SK-N-MC (cell line): Measurements from ENCODE around the gene DDX51.
A peak's percentile ranks its signal among the peaks of the same experiment; 100 is the strongest.

ENCODE experiments used
- EZH2 ChIP-seq: fragments of 200-600 bp; sonication (generic); IDR thresholded peaks from one replicate; pipeline ENCODE4 v1.6.1; 2017; ENCODE audit warnings: antibody characterized with exemption
- POLR2AphosphoS5 ChIP-seq: IDR thresholded peaks from 2 replicates; pipeline ENCODE4 v1.6.1; 2012; ENCODE audit warnings: mild to moderate bottlenecking, low read depth, low read length, borderline replicate concordance

- peak; percentile 62; the same call in 1 of the 2 replicates for TF ChIP-seq POLR2AphosphoS5
- TF ChIP-seq EZH2 = no peak
Observed at GRCh38 chr12:132189378-132190011, 45.4 kb upstream of the DDX51 start.
